NB4 (cell line): ENCODE data around the gene RABGEF1.

Experiments
- MYC ChIP-seq: IDR thresholded peaks from 2 replicates; pipeline ENCODE4 v1.6.1; 2011; ENCODE audit warnings: low read depth, low read length
- POLR2A ChIP-seq: IDR thresholded peaks from 2 replicates; pipeline ENCODE4 v1.6.1; 2011; ENCODE audit warnings: mild to moderate bottlenecking; ENCODE audit not compliant: insufficient read length; ENCODE audit errors: extremely low read depth
- TF ChIP-seq, protein P1 (sequence below): IDR thresholded peaks from one replicate; pipeline ENCODE4 v1.5.1; 2012; ENCODE audit warnings: low read depth, low read length
- TF ChIP-seq, protein P2 (sequence below): IDR thresholded peaks from 2 replicates; pipeline ENCODE4 v1.6.1; 2011; ENCODE audit warnings: low read depth, low read length

GRCh38 chr7:66728571-66728970, 12.0 kb upstream of the RABGEF1 start:
- TF ChIP-seq, protein P1, sequence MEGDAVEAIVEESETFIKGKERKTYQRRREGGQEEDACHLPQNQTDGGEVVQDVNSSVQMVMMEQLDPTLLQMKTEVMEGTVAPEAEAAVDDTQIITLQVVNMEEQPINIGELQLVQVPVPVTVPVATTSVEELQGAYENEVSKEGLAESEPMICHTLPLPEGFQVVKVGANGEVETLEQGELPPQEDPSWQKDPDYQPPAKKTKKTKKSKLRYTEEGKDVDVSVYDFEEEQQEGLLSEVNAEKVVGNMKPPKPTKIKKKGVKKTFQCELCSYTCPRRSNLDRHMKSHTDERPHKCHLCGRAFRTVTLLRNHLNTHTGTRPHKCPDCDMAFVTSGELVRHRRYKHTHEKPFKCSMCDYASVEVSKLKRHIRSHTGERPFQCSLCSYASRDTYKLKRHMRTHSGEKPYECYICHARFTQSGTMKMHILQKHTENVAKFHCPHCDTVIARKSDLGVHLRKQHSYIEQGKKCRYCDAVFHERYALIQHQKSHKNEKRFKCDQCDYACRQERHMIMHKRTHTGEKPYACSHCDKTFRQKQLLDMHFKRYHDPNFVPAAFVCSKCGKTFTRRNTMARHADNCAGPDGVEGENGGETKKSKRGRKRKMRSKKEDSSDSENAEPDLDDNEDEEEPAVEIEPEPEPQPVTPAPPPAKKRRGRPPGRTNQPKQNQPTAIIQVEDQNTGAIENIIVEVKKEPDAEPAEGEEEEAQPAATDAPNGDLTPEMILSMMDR = no peak
- no peak for TF ChIP-seq POLR2A
- TF ChIP-seq, protein P2, sequence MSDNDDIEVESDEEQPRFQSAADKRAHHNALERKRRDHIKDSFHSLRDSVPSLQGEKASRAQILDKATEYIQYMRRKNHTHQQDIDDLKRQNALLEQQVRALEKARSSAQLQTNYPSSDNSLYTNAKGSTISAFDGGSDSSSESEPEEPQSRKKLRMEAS = no peak
- TF ChIP-seq MYC = no peak
